GM21576 (cell line): Measurements from ENCODE around the gene CCR1.
"Not testable (repeated sequence)": the region's sequence is repeated elsewhere in the genome, so short reads cannot be mapped to it uniquely, and the experiment has no call there.

Experiments
- ATAC-seq: cut with Tn5 transposase; IDR thresholded peaks from one replicate; pipeline ENCODE4 v1.9.1; 2021; ENCODE audit warnings: mild to moderate bottlenecking, moderate library complexity; ENCODE audit not compliant: unreplicated experiment

CCR1 gene

DNA sequence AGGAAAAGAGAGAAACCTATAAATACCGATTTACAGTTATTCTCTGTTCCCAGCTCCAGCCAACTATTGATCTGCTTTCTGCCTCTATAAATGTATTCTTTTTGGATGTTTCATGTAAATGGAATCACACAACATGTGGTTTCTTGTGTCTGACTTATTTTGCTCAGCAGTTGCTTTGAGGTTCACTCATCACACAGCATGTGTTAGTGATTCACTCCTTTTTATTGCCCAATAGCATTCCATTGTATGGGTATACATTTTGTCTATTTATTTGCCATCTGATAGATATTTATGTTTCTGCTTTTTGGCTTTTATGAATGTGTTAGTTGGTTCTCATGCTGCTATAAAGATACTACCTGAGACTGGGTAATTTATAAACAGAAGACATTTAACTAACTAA lies 23.6 kb downstream of the CCR1 start:
- no peak for ATAC-seq

DNA sequence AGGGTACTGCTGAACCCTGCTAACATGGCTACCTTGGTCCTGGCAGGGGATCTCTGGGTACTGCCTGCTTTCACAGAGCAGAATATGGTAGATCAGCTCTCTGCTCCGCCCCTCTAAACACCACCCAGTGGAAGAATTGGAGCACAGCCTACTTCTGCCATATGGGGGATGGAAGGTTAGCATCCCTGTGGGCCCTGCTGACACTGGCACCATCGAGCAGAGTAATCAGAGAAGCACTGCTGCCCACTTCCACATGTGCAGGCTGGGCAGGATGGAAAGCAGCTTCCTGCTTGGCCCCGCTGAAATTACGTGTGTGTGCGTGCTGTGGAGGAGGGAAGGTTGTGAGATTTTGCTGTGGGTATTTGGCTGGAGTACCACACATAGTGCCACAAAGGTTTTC lies 24.8 kb downstream of the CCR1 start:
- no peak for ATAC-seq

DNA sequence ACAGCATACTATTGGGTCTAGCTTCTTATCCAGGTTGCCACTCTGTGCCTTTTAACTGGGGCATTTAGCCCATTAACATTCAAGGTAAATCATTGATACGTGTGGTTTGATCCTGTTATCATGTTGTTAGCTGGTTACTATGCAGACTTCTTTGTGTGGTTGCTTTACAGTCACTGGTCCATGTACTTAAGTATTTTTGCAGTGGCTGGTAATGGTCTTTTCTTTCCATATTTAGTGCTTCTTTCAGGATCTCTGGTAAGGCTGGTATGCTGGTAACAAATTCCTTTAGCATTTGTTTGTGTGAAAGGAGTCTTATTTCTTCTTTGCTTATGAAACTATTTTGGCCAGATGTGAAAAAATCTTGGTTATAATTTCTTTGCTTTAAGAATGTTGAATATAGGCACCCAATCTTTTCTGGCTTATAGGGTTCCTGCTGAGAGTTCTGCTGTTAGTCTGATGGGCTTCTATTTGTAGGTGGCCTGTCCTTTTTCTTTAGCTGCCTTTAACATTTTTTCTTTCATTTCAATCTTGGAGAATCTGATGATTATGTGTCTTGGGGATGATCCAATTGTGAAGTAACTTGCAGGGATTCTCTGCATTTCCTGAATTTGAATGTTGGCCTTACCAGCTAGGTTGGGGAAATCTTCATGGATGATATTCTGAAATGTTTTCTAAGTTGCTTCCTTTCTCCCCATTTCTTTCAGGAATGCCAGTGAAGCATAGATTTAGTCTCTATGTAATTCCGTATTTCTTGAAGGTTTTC lies 39.3 kb downstream of the CCR1 start:
- ATAC-seq: no peak

DNA sequence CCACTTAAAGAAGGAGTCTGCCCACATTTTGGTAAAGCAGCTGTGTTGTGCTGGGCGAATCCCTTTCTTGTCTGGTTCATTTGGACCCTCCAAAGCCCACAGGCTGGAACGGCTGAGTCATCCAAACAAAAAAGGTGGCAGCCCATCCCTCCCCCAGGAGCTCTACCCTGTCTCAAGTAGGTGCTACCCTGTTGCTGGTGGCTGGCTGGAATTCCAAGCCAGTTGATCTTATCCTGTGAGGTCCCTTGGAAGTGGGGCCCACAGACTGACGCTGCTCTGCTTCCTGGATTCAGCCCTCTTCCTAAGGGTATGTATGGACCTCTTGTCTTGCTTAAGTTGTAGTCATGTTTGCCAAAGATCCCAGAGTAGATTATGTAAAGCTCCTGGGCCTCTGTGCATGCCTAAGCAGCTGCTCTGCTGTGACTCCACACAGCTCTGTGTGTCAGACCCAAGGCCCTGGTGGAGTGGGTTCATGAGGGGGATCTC lies 44.5 kb downstream of the CCR1 start:
- ATAC-seq: no peak

DNA sequence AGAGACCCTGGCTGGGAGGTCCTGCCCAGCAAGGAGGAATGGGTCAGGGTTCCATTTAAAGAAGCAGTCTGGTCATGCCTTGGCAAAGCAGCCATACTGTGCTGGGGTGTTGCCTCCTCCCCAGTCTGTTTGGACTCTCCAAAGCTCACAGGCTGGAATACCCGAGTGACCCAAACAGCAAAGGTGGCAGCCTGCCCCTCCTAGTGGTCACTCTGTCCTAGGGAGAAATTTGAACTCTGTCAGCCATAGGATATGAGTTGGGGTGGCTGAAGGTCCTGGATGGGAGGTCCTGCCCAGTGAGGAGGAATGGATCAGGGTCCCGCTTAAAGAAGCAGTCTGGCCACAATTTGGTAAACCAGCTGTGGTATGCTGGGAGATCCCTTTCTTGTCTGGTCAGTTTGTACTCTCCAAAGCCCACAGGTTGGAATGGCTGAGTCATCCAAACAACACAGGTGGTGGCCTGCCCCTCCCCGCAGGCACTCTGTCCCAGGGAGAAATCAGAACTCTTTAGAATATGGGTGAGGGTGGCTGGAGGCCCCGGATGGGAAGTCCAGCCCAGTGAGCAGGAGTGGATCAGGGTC lies 45.0 kb downstream of the CCR1 start:
- no peak for ATAC-seq

DNA sequence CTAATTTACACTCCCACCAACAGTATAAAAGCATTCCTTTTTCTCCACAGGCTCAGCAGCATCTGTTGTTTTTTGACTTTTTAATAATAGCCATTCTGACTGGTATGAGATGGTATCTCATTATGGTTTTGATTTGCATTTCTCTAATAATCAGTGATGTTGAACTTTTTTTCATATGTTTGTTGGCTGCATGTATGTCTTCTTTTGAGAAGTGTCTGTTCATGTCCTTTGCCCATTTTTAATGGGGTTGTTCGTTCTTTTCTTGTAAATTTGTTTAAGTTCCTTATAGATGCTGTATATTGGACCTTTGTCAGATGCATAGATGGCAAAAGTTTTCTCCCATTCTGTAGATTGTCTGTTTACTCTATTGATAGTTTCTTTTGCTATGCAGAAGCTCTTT lies 50.4 kb downstream of the CCR1 start:
- ATAC-seq: not testable (repeated sequence)

DNA sequence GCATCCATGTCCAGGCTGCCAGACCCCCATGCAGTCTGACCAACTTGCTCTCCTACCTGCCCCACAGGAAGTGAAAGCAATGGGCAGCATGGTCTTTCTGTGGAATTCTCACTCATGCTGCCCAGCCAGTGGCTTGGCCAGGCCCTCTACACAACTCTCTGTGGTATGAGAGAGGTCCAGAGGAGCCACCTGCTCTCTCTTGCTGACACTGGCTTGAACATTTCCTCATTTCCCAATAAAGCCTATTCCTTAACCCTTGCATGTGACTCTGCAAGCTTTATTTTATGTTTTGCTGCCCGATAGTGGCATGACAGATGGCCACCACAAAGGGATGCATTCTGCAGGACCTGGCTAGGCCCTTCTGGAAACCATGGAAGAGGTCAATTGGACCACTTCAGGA lies 53.8 kb downstream of the CCR1 start:
- no peak for ATAC-seq
